A673 (cell line): ENCODE measurements around the gene CDC42EP5. TPM values are rescaled to one million over a fixed set of nuclear protein-coding genes. Genes with fewer than 3 reads are reported as not detected.

Experiments
- BruUV-seq: library from RNA; stranded (reverse); fragments of 400-500 nt; replicated peaks from 2 replicates; lab custom pipeline; 2021; lab: Mats Ljungman, UMichigan
- CTCF ChIA-PET: fragments of 300-600 bp; sonication (Branson Sonifier 250); formaldehyde crosslinking; loops from one replicate; lab custom pipeline; 2022; ENCODE audit warnings: antibody characterized with exemption; lab: Charles Lee
- POLR2A ChIA-PET: fragments of 300-600 bp; sonication (Branson Sonifier 250); formaldehyde crosslinking; loops from one replicate; lab custom pipeline; 2022; ENCODE audit warnings: antibody characterized with exemption; ENCODE audit not compliant: low non-redundant PET; lab: Charles Lee
- DNase-seq: peaks from one replicate; pipeline ENCODE4 v3.0.0-alpha.2; 2015; ENCODE audit warnings: low spot score
- H3K27ac ChIP-seq: fragments of 200-600 bp; sonication (generic); 2 replicates; pipeline ENCODE4 v1.5.1; 2016; ENCODE audit warnings: mixed run types, low read depth, mild to moderate bottlenecking, mixed read lengths, antibody characterized with exemption, low read length; ENCODE audit not compliant: poor library complexity, severe bottlenecking
- H3K27me3 ChIP-seq: fragments of 200-600 bp; sonication (generic); replicated peaks from 2 replicates; pipeline ENCODE4 v1.6.1; 2017; ENCODE audit warnings: mixed run types, low read depth, mild to moderate bottlenecking, mixed read lengths, antibody characterized with exemption, low read length; ENCODE audit not compliant: insufficient read depth, poor library complexity
- H3K36me3 ChIP-seq: fragments of 200-600 bp; sonication (generic); 2 replicates; pipeline ENCODE4 v1.6.1; 2016; ENCODE audit warnings: mixed run types, mild to moderate bottlenecking, mixed read lengths, antibody characterized with exemption, low read length; ENCODE audit not compliant: insufficient read depth, poor library complexity, severe bottlenecking
- H3K4me1 ChIP-seq: fragments of 200-600 bp; sonication (generic); 2 replicates; pipeline ENCODE4 v1.6.1; 2017; ENCODE audit warnings: mixed run types, mild to moderate bottlenecking, mixed read lengths, antibody characterized with exemption, low read length; ENCODE audit not compliant: insufficient read depth, poor library complexity, severe bottlenecking
- H3K4me3 ChIP-seq: fragments of 200-600 bp; sonication (generic); 2 replicates; pipeline ENCODE4 v1.5.1; 2016; ENCODE audit warnings: low read depth, mixed run types, mild to moderate bottlenecking, mixed read lengths, low read length; ENCODE audit not compliant: poor library complexity, severe bottlenecking
- H3K9me3 ChIP-seq: fragments of 200-600 bp; sonication (generic); 2 replicates; pipeline ENCODE4 v1.6.1; 2016; ENCODE audit warnings: mixed run types, low read depth, mild to moderate bottlenecking, mixed read lengths, antibody characterized with exemption, low read length; ENCODE audit not compliant: poor library complexity, severe bottlenecking
- CTCF ChIP-seq: fragments of 300-800, 200-600 bp; sonication (generic); conservative IDR thresholded peaks from 2 replicates; pipeline ENCODE4 v1.5.1; 2017; ENCODE audit warnings: low read depth, mild to moderate bottlenecking, antibody characterized with exemption, low read length, moderate library complexity, mixed read lengths
- EZH2 ChIP-seq: fragments of 200-600 bp; sonication (generic); IDR thresholded peaks from 2 replicates; pipeline ENCODE4 v1.6.1; 2017; ENCODE audit warnings: borderline replicate concordance, low read depth, mild to moderate bottlenecking, mixed read lengths, antibody characterized with exemption, low read length; ENCODE audit not compliant: poor library complexity, severe bottlenecking
- intact Hi-C: fragments of 100-400 bp; cut with micrococcal nuclease; formaldehyde crosslinking; loops from one replicate; pipeline ENCODE4 v1.10.0; 2022; ENCODE audit not compliant: unreplicated experiment
- total RNA-seq: library from RNA; stranded (reverse); gene quantifications from 2 replicates; pipeline ENCODE4 v1.2.3, GENCODE V29; 2021

The CDC42EP5 gene
- total RNA-seq, 1 experiment from 2014 or later: 111 TPM

GRCh38 chr19:54461210-54461609 lies 11.9 kb downstream of the CDC42EP5 start:
- TSS peak; percentile 27 for BruUV-seq
- Histone ChIP-seq H3K9me3 (no peaks in the 10 kb centered on the region), H3K4me3 (no peak overlapping the region), H3K27me3 (no peaks in the 10 kb centered on the region), H3K36me3 (peaks cover 45% of the 10 kb centered on the region), H3K4me1 (peaks cover 30% of the 10 kb centered on the region), H3K27ac (peak overlapping the region; percentile 97)
- POLR2A ChIA-PET: no interaction called here
- DNase-seq: no peak
- CTCF ChIA-PET: interaction anchor here (0.5 kb wide), 1 partner anchor 223 kb away, joined by 3 read pairs; no protein-coding TSS in a partner anchor
- intact Hi-C loops: no loop called here
- TF ChIP-seq CTCF (no peak), EZH2 (no peak)

- no peaks in the 10 kb centered on the region for H3K9me3 ChIP-seq
- DNase-seq: no peak
- peaks cover 30% of the 10 kb centered on the region for H3K4me1 ChIP-seq
- no peak overlapping the region for H3K4me3 ChIP-seq
- H3K36me3 ChIP-seq: peaks cover 53% of the 10 kb centered on the region
- ChIA-PET CTCF (interaction anchor here (0.5 kb wide), 3 partner anchors 17 to 224 kb away, joined by 3 to 4 read pairs (median 3); no protein-coding TSS in a partner anchor), POLR2A (no interaction called here)
- H3K27me3 ChIP-seq: no peaks in the 10 kb centered on the region
- no TSS peak for BruUV-seq
- intact Hi-C loops: no loop called here
- TF ChIP-seq CTCF (no peak), EZH2 (no peak)
- peak overlapping the region; percentile 97 for H3K27ac ChIP-seq
Measured at GRCh38 chr19:54460230-54461005, 12.7 kb downstream of the CDC42EP5 start.

GRCh38 chr19:54459282-54460229 lies 13.5 kb downstream of the CDC42EP5 start:
- DNase-seq: no peak
- H3K36me3 ChIP-seq: peaks cover 58% of the 10 kb centered on the region
- H3K27ac ChIP-seq: peak overlapping the region; percentile 45
- no peaks in the 10 kb centered on the region for H3K27me3 ChIP-seq
- no peak overlapping the region for H3K4me3 ChIP-seq
- H3K9me3 ChIP-seq: no peaks in the 10 kb centered on the region
- intact Hi-C loops: no loop called here
- ChIA-PET CTCF (interaction anchor here (0.5 kb wide), 1 partner anchor 28 kb away, joined by 4 read pairs; no protein-coding TSS in a partner anchor), POLR2A (interaction anchor here (0.5 to 0.7 kb wide), 4 partner anchors 9 to 264 kb away, joined by 3 to 5 read pairs (median 4); partner anchors contain the start of gene LENG8)
- TF ChIP-seq EZH2 (no peak), CTCF (no peak)
- H3K4me1 ChIP-seq: peaks cover 27% of the 10 kb centered on the region
- no TSS peak for BruUV-seq
